GM18861 (cell line): Measurements from ENCODE around the gene SLC37A2.

ENCODE experiments used
- ATAC-seq: cut with Tn5 transposase; IDR thresholded peaks from one replicate; pipeline ENCODE4 v1.9.1; 2021; ENCODE audit not compliant: unreplicated experiment

The SLC37A2 gene

GRCh38 chr11:125108469-125108868 is 45.4 kb downstream of the SLC37A2 start:
- ATAC-seq, result no peak

- ATAC-seq, result no peak
Observed at GRCh38 chr11:125110506-125110905, 47.4 kb downstream of the SLC37A2 start.

GRCh38 chr11:125111001-125111342 is 47.9 kb downstream of the SLC37A2 start:
- no peak for ATAC-seq

- ATAC-seq, result peak; percentile 98
Observed at GRCh38 chr11:125111343-125112207, 48.5 kb downstream of the SLC37A2 start, which contains the start of gene TMEM218. Gene TMEM218, minus strand, starts transcription at chr11:125111626. Its CDS starts 9,385 bp downstream, at chr11:125102241.

GRCh38 chr11:125112208-125112604 is 49.1 kb downstream of the SLC37A2 start:
- no peak for ATAC-seq

GRCh38 chr11:125114518-125114917 is 51.4 kb downstream of the SLC37A2 start:
- ATAC-seq, result no peak

- ATAC-seq, result no peak
Observed at GRCh38 chr11:125117429-125117828, 54.3 kb downstream of the SLC37A2 start.

- no peak for ATAC-seq
Observed at GRCh38 chr11:125123194-125123946, 60.3 kb downstream of the SLC37A2 start.

GRCh38 chr11:125123947-125124617 is 61.0 kb downstream of the SLC37A2 start:
- no peak for ATAC-seq

GRCh38 chr11:125124618-125124992 is 61.5 kb downstream of the SLC37A2 start:
- no peak for ATAC-seq

GRCh38 chr11:125128450-125128849 is 65.3 kb downstream of the SLC37A2 start:
- no peak for ATAC-seq

- ATAC-seq, result no peak
Observed at GRCh38 chr11:125129316-125129993, 66.3 kb downstream of the SLC37A2 start.

- no peak for ATAC-seq
Observed at GRCh38 chr11:125132071-125132470, 69.0 kb downstream of the SLC37A2 start.

- no peak for ATAC-seq
Observed at GRCh38 chr11:125132596-125132995, 69.5 kb downstream of the SLC37A2 start.

GRCh38 chr11:125136001-125136400 is 72.9 kb downstream of the SLC37A2 start:
- no peak for ATAC-seq

- no peak for ATAC-seq
Observed at GRCh38 chr11:125138966-125139365, 75.9 kb downstream of the SLC37A2 start.

GRCh38 chr11:125139778-125140177 is 76.7 kb downstream of the SLC37A2 start:
- ATAC-seq, result no peak
